GM21529 (cell line): ENCODE results near the gene TMUB1.

Source experiments
- ATAC-seq: cut with Tn5 transposase; IDR thresholded peaks from one replicate; pipeline ENCODE4 v1.9.1; 2021; ENCODE audit not compliant: unreplicated experiment

Gene TMUB1

GRCh38 chr7:151083071-151083823 lies at the start of gene TMUB1:
Gene TMUB1 (minus strand): TSS chr7:151083493. CDS start chr7:151082563, 930 bp downstream.
- peak; percentile 51 for ATAC-seq

- ATAC-seq = no peak
These were observed 49.3 kb upstream of the TMUB1 start for GRCh38 chr7:151132461-151133205.

- no peak for ATAC-seq
These were observed 48.5 kb upstream of the TMUB1 start for GRCh38 chr7:151131592-151132293.

- no peak for ATAC-seq
These were observed 47.9 kb upstream of the TMUB1 start for GRCh38 chr7:151131224-151131591.

- no peak for ATAC-seq
These were observed 47.5 kb upstream of the TMUB1 start for GRCh38 chr7:151130741-151131157.

GRCh38 chr7:151129960-151130591 lies 46.8 kb upstream of the TMUB1 start:
- no peak for ATAC-seq

GRCh38 chr7:151129117-151129959 lies 46.0 kb upstream of the TMUB1 start:
- ATAC-seq = no peak

GRCh38 chr7:151128716-151129115 lies 45.4 kb upstream of the TMUB1 start:
- no peak for ATAC-seq

- ATAC-seq = no peak
These were observed 44.9 kb upstream of the TMUB1 start for GRCh38 chr7:151128144-151128543.

GRCh38 chr7:151126491-151127137 lies 43.3 kb upstream of the TMUB1 start:
- no peak for ATAC-seq

- ATAC-seq = no peak
These were observed 42.7 kb upstream of the TMUB1 start for GRCh38 chr7:151125846-151126481.

- ATAC-seq = no peak
These were observed 42.2 kb upstream of the TMUB1 start for GRCh38 chr7:151125470-151125845.

GRCh38 chr7:151124899-151125399 lies 41.7 kb upstream of the TMUB1 start:
- no peak for ATAC-seq

- ATAC-seq = no peak
These were observed 41.2 kb upstream of the TMUB1 start for GRCh38 chr7:151124481-151124880.

GRCh38 chr7:151123822-151124464 lies 40.6 kb upstream of the TMUB1 start:
- ATAC-seq = peak; percentile 91

- no peak for ATAC-seq
These were observed 40.0 kb upstream of the TMUB1 start for GRCh38 chr7:151123158-151123821.

GRCh38 chr7:151122796-151123157 lies 39.5 kb upstream of the TMUB1 start:
- no peak for ATAC-seq

- no peak for ATAC-seq
These were observed 39.0 kb upstream of the TMUB1 start for GRCh38 chr7:151122276-151122675.
